SK-N-SH treated with all-trans-retinoic acid at 6 μM for 48 hours (cell line): ENCODE results near the gene APOO.

Experiments
- ARNTL ChIP-seq: fragments of 450-650 bp; formaldehyde crosslinking; IDR thresholded peaks from 2 replicates; pipeline ENCODE4 v1.5.0; 2020; ENCODE audit warnings: low read depth, mild to moderate bottlenecking, moderate library complexity, borderline replicate concordance
- BACH2 ChIP-seq: fragments of 250-450 bp; sonication (Bioruptor Pico); IDR thresholded peaks from 2 replicates; pipeline ENCODE4 v1.9.0; 2021; ENCODE audit warnings: mild to moderate bottlenecking, borderline replicate concordance
- CREB5 ChIP-seq: fragments of 250-450 bp; sonication (Bioruptor Pico); IDR thresholded peaks from 2 replicates; pipeline ENCODE4 v1.5.1; 2020; ENCODE audit warnings: low read depth, mild to moderate bottlenecking, moderate library complexity
- OSR1 ChIP-seq: fragments of 250-450 bp; sonication (Bioruptor Pico); IDR thresholded peaks from 2 replicates; pipeline ENCODE4 v1.8.0; 2022; ENCODE audit warnings: moderate library complexity, mild to moderate bottlenecking, inconsistent platforms
- PATZ1 ChIP-seq: fragments of 250-450 bp; sonication (Bioruptor Pico); IDR thresholded peaks from 2 replicates; pipeline ENCODE4 v1.8.0; 2020; ENCODE audit warnings: mild to moderate bottlenecking, moderate library complexity, borderline replicate concordance
- POU6F1 ChIP-seq: fragments of 250-450 bp; sonication (Bioruptor Pico); IDR thresholded peaks from 2 replicates; pipeline ENCODE4 v1.8.0; 2021; ENCODE audit warnings: low read depth, mild to moderate bottlenecking, moderate library complexity, borderline replicate concordance
- PPARA ChIP-seq: fragments of 250-450 bp; sonication (Bioruptor Pico); IDR thresholded peaks from 2 replicates; pipeline ENCODE4 v1.5.0; 2020; ENCODE audit warnings: mild to moderate bottlenecking, borderline replicate concordance
- RARB ChIP-seq: fragments of 250-450 bp; sonication (Bioruptor Pico); IDR thresholded peaks from 2 replicates; pipeline ENCODE4 v1.8.0; 2021; ENCODE audit warnings: mild to moderate bottlenecking, moderate library complexity
- SNAI2 ChIP-seq: fragments of 250-450 bp; sonication (Bioruptor Pico); IDR thresholded peaks from 2 replicates; pipeline ENCODE4 v1.5.0; 2020; ENCODE audit warnings: mild to moderate bottlenecking, moderate library complexity
- ZFP3 ChIP-seq: fragments of 250-450 bp; sonication (Bioruptor Pico); IDR thresholded peaks from 2 replicates; pipeline ENCODE4 v1.5.0; 2020; ENCODE audit warnings: mild to moderate bottlenecking, moderate library complexity
- ZFP30 ChIP-seq: fragments of 450-650 bp; formaldehyde crosslinking; IDR thresholded peaks from 2 replicates; pipeline ENCODE4 v1.5.0; 2022; ENCODE audit warnings: mild to moderate bottlenecking, moderate library complexity
- ZNF565 ChIP-seq: fragments of 450-650 bp; formaldehyde crosslinking; conservative IDR thresholded peaks from 2 replicates; pipeline ENCODE4 v1.5.0; 2020; ENCODE audit warnings: low read depth, mild to moderate bottlenecking, moderate library complexity
- ZNF70 ChIP-seq: fragments of 450-650 bp; formaldehyde crosslinking; IDR thresholded peaks from 2 replicates; pipeline ENCODE4 v1.5.0; 2020; ENCODE audit warnings: mild to moderate bottlenecking, moderate library complexity
- TF ChIP-seq, protein P1 (sequence below): fragments of 250-450 bp; sonication (Bioruptor Pico); IDR thresholded peaks from 2 replicates; pipeline ENCODE4 v1.5.1; 2021; ENCODE audit warnings: mild to moderate bottlenecking, moderate library complexity

DNA sequence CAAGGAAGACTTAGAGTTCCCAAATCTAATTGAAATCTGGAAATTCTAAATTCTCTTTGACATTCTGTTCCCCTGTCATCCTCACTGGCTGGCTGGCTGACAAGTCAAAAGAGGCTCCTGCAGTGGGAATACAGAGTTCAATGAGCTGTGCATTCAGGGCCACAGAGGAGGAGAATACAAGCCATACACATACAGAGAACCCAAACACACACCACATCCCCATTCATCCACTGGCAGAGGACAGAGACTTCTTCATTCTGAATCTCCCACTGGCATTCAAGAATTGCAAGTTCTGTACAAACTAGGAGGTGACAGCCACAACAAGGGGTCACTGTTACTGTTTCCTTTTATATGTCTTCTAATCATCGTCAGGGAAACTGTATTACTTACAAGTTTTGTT is 75.0 kb downstream of the APOO start:
- TF ChIP-seq ZNF70 (CRISPR knock-in tag) (no peak), ZNF565 (CRISPR knock-in tag) (no peak), CREB5 (CRISPR knock-in tag) (no peak), PATZ1 (no peak), ZFP3 (CRISPR knock-in tag) (no peak), SNAI2 (no peak), ZFP30 (no peak), OSR1 (CRISPR knock-in tag) (no peak), ARNTL (CRISPR knock-in tag) (no peak), PPARA (CRISPR knock-in tag) (no peak), RARB (CRISPR knock-in tag) (no peak), POU6F1 (CRISPR knock-in tag) (no peak), BACH2 (CRISPR knock-in tag) (no peak)
- TF ChIP-seq, protein P1, sequence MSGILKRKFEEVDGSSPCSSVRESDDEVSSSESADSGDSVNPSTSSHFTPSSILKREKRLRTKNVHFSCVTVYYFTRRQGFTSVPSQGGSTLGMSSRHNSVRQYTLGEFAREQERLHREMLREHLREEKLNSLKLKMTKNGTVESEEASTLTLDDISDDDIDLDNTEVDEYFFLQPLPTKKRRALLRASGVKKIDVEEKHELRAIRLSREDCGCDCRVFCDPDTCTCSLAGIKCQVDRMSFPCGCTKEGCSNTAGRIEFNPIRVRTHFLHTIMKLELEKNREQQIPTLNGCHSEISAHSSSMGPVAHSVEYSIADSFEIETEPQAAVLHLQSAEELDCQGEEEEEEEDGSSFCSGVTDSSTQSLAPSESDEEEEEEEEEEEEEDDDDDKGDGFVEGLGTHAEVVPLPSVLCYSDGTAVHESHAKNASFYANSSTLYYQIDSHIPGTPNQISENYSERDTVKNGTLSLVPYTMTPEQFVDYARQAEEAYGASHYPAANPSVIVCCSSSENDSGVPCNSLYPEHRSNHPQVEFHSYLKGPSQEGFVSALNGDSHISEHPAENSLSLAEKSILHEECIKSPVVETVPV, result no peak
